Colonic mucosa (tissue), 4 donors: ENCODE measurements around the gene IMPDH2. TPM values are rescaled to one million over a fixed set of nuclear protein-coding genes. Genes with fewer than 3 reads are reported as not detected.

Source experiments
- DNase-seq: peaks from one replicate; pipeline ENCODE4 v3.0.0-alpha.2; 2020
- H3K27ac ChIP-seq: fragments of 200-600 bp; one replicate; pipeline ENCODE4 v1.8.0; 2021
- H3K27me3 ChIP-seq: fragments of 200-600 bp; one replicate; pipeline ENCODE4 v1.8.0; 2021
- H3K36me3 ChIP-seq: fragments of 200-600 bp; one replicate; pipeline ENCODE4 v1.8.0; 2021
- H3K4me1 ChIP-seq: fragments of 200-600 bp; one replicate; pipeline ENCODE4 v1.8.0; 2021; ENCODE audit warnings: mild to moderate bottlenecking
- H3K4me3 ChIP-seq: fragments of 200-600 bp; one replicate; pipeline ENCODE4 v1.8.0; 2021
- H3K9ac ChIP-seq, 2 donors: one replicate each; pipeline ENCODE4 v1.7.0; 2013; ENCODE audit warnings: control low read depth in 2 of 2, low read depth in 2 of 2, low read length in 2 of 2
- H3K9me3 ChIP-seq: fragments of 200-600 bp; one replicate; pipeline ENCODE4 v1.8.0; 2021
- intact Hi-C: fragments of 100-400 bp; cut with DNase I; formaldehyde crosslinking; loops from one replicate; pipeline ENCODE4 v1.14.1; 2022
- total RNA-seq, 2 donors: library from RNA; stranded (reverse); fragmentation: NEBNext Ultra II Directional in 1 of 2; extraction: Animal tissue kit (Norgen Biotek cat#: 25700) in 1 of 2; gene quantifications; one replicate each; pipeline ENCODE4 v1.2.1, GENCODE V29; 2021
- TF ChIP-seq, protein P1 (sequence below): fragments of 200-600 bp; IDR thresholded peaks from one replicate; pipeline ENCODE4 v1.8.0; 2022; ENCODE audit warnings: antibody characterized with exemption, mild to moderate bottlenecking
- donor health status: healthy.
- donor health status: DM: no; HTN: no; CAD: no.
- donor health status: DM: no; HTN: no; CAD: no.

The IMPDH2 gene
- total RNA-seq, 2 donors from 2014 or later: 126 to 249 TPM

- H3K4me1 ChIP-seq: peaks cover 7% of the 10 kb centered on the region
- TF ChIP-seq, protein P1, sequence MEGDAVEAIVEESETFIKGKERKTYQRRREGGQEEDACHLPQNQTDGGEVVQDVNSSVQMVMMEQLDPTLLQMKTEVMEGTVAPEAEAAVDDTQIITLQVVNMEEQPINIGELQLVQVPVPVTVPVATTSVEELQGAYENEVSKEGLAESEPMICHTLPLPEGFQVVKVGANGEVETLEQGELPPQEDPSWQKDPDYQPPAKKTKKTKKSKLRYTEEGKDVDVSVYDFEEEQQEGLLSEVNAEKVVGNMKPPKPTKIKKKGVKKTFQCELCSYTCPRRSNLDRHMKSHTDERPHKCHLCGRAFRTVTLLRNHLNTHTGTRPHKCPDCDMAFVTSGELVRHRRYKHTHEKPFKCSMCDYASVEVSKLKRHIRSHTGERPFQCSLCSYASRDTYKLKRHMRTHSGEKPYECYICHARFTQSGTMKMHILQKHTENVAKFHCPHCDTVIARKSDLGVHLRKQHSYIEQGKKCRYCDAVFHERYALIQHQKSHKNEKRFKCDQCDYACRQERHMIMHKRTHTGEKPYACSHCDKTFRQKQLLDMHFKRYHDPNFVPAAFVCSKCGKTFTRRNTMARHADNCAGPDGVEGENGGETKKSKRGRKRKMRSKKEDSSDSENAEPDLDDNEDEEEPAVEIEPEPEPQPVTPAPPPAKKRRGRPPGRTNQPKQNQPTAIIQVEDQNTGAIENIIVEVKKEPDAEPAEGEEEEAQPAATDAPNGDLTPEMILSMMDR: no peak
- peak; percentile 84 for DNase-seq
- H3K9ac ChIP-seq: no peak overlapping the region
- H3K4me3 ChIP-seq: no peak overlapping the region
- H3K36me3 ChIP-seq: no peaks in the 10 kb centered on the region
- H3K27ac ChIP-seq: no peak overlapping the region
- H3K27me3 ChIP-seq: no peaks in the 10 kb centered on the region
- no peaks in the 10 kb centered on the region for H3K9me3 ChIP-seq
- intact Hi-C loops: no loop called here
Measured at GRCh38 chr3:49004352-49005302, 24.6 kb downstream of the IMPDH2 start.

- Histone ChIP-seq H3K9ac (no peak overlapping the region), H3K4me1 (peaks cover 2% of the 10 kb centered on the region), H3K4me3 (no peak overlapping the region), H3K27ac (no peak overlapping the region), H3K36me3 (no peaks in the 10 kb centered on the region), H3K27me3 (no peaks in the 10 kb centered on the region), H3K9me3 (no peaks in the 10 kb centered on the region)
- intact Hi-C loops: no loop called here
- TF ChIP-seq, protein P1: no peak
- no peak for DNase-seq
Measured at GRCh38 chr3:49001155-49001554, 28.0 kb downstream of the IMPDH2 start.

- no peaks in the 10 kb centered on the region for H3K9me3 ChIP-seq
- no peaks in the 10 kb centered on the region for H3K36me3 ChIP-seq
- TF ChIP-seq, protein P1: no peak
- intact Hi-C loops: no loop called here
- H3K4me1 ChIP-seq: no peaks in the 10 kb centered on the region
- no peak for DNase-seq
- no peak overlapping the region for H3K4me3 ChIP-seq
- H3K9ac ChIP-seq: no peak overlapping the region
- no peak overlapping the region for H3K27ac ChIP-seq
- no peaks in the 10 kb centered on the region for H3K27me3 ChIP-seq
Measured at GRCh38 chr3:48999085-48999858, 29.9 kb downstream of the IMPDH2 start.

GRCh38 chr3:48997714-48998637 is 31.2 kb downstream of the IMPDH2 start:
- no peak for DNase-seq
- Histone ChIP-seq H3K9ac (no peak overlapping the region), H3K4me3 (no peak overlapping the region), H3K27ac (no peak overlapping the region), H3K9me3 (no peaks in the 10 kb centered on the region), H3K36me3 (no peaks in the 10 kb centered on the region), H3K27me3 (no peaks in the 10 kb centered on the region), H3K4me1 (no peaks in the 10 kb centered on the region)
- intact Hi-C loops: no loop called here
- TF ChIP-seq, protein P1: no peak
